GM19351 (cell line): Measurements from ENCODE around the gene COX8A.

Experiments
- ATAC-seq: cut with Tn5 transposase; IDR thresholded peaks from one replicate; pipeline ENCODE4 v1.9.1; 2021; ENCODE audit warnings: mild to moderate bottlenecking, moderate library complexity; ENCODE audit not compliant: unreplicated experiment

The COX8A gene

GRCh38 chr11:64019106-64020037 is 45.0 kb downstream of the COX8A start:
- no peak for ATAC-seq

- ATAC-seq, result no peak
Measured at GRCh38 chr11:64020976-64021756, 46.7 kb downstream of the COX8A start.

GRCh38 chr11:64021757-64022093 is 47.3 kb downstream of the COX8A start:
- ATAC-seq, result no peak

GRCh38 chr11:64022125-64022784 is 47.8 kb downstream of the COX8A start:
- ATAC-seq, result no peak

GRCh38 chr11:64023712-64024710 is 49.6 kb downstream of the COX8A start:
- no peak for ATAC-seq

GRCh38 chr11:64025205-64025604 is 50.8 kb downstream of the COX8A start:
- ATAC-seq, result no peak
